Stimulated activated CD4-positive, alpha-beta T cell treated with anti-CD3 and anti-CD28 coated beads, Interleukin-15, amount 100 ng/mL, for 24 hours (primary cell): Measurements from ENCODE around the gene GAPDHS.

Experiments
- DNase-seq: peaks from one replicate; pipeline ENCODE4 v3.0.0-alpha.2; 2020

GAPDHS gene

DNA sequence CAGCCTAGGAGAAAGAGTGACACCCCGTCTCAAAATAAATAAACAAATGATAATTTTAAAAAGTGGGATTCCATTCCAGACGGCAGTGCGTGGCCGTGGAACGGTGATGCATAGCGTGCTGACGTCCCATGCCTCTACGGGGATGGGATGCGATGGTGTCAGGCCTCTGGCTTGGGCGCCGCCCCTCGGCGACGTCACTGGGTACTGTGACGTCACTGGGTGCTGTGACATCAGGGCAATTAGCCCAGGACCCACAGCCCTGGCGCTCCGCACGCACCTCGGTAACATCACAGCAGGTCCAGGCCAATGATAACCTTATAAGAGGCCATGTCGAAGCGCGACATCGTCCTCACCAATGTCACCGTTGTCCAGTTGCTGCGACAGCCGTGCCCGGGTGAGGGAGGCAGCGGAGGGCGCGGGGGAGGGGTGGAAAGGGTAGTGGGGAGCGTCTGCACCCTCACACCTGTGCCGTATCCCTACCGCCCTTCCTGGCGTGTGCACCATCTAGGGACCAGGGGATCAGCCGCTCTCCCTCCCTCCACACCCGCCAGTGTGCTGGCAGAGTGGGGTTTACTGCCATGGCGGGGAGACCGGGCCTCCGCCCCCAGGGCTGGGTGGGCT lies at the start of gene GAPDHS:
Gene GAPDHS (plus strand): TSS at position 256 of the 621 bp plus-strand sequence. CDS start 72 bp downstream, at position 328.
- DNase-seq: no peak

GRCh38 chr19:35484252-35485036 lies 48.8 kb upstream of the GAPDHS start:
- DNase-seq: peak; percentile 16

- no peak for DNase-seq
Measured at GRCh38 chr19:35486268-35486708, 47.0 kb upstream of the GAPDHS start.

- no peak for DNase-seq
Measured at GRCh38 chr19:35487656-35488182, 45.5 kb upstream of the GAPDHS start.

DNA sequence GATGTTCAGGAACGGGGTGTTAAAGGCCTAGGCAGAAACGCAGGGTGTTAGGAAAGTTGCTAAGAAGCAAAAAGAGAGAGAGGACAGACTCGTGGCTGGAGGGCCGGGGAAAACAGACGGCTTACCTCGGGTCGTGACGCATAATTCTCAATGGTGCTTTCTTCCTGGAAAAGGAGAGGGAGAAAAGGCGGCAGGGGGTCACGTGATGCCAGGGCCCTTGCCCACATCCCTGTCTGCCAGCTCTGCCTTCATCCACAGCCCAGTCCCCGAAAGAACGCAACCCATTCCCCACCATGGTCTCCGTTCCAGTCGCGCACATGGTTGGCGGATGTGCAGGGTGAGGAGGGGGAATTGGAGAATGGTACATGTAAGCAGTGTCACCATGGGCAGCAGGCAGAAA lies 44.6 kb upstream of the GAPDHS start:
- DNase-seq: no peak

- DNase-seq: no peak
Measured at GRCh38 chr19:35490364-35490763, 42.9 kb upstream of the GAPDHS start, which contains the start of gene KRTDAP. TSS of gene KRTDAP (minus strand) at chr19:35490464. CDS start at chr19:35490442, 22 bp downstream.

GRCh38 chr19:35491836-35492360 lies 41.4 kb upstream of the GAPDHS start:
- no peak for DNase-seq

DNA sequence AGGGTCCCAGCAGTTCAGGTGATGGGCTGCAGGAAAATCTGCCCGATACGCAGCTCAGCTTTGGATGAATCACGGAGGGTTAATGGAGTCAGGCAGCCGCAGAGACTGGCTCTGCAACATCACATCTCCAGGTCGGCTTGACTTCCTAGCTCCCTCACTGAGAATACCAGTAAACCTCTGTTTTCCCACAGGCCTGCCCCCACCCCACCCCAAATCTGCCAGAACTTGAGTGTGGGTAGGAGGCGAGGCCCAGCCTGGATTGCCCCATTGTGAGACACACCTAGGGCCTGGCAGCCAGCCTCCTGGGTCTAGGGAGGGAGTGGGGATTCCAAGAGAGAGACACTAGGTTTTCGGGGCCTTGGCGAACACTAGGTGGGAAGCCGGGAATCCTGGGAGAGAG lies 39.3 kb upstream of the GAPDHS start:
- DNase-seq: no peak

DNA sequence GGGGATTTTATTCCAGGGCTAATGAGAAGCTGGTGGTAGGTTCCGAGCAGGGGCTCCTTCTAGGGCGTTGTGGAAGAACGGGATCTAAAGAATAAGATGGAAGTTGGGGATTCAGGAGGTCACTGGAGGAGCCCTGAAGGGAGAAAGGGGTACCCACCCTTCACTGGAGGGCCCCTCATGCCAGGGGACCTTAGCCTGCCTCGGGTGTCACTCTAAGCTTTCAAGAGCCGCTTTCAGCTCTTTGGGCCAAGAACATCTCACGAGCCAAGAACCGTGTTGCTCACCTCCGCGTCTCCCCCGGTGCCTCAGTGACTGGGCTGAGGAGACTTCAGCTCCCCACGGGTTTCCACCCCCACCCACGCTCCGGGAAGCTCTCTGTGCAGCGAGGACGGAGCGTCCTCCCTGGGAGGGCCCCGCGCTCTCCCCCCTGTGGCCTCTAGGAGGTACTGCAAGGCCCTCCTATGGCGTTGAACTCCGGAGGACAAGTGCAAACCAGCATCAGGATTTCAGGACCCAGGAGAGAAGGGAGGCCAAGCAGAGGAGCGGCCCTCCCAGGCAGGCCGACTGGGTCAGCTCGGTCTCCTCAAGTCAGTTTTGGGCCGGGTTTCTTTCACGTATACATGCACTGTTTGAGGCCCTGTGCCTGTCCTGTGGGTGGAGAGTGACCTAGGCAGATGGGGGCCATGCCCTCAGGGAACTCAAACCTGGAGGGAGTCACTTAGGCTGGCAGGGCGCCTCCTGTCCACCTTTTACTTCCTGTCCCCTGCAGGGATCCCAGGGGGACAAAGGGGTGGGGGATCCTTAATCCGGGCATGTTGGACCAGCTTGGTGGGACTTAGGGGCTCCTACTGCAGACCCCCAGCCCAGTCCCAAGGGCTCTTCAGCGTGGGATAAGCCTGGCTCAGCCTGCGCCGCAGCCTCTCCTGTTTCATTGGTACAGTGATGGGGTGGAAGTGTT lies 37.9 kb upstream of the GAPDHS start:
- peak; percentile 90 for DNase-seq

DNA sequence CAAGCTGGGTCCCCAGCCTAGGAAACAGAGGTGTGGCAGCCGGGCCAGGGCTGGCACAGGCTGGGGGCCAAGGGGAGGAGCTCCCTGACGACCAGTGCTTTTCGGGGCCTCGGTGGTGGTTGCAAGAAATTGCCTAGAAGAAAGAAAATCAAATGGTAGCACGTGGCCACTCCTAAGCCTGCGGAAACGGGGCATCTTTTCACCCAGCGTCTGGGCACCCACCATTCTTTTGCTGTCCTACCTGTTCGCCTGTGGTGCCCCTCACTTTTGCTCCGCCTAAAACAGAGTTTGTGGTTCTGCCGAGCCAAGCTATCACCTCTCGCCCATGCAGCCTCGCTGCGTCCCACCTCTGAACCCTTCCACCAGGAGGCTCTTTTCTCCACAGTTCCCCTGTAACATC lies 35.9 kb upstream of the GAPDHS start:
- no peak for DNase-seq

DNA sequence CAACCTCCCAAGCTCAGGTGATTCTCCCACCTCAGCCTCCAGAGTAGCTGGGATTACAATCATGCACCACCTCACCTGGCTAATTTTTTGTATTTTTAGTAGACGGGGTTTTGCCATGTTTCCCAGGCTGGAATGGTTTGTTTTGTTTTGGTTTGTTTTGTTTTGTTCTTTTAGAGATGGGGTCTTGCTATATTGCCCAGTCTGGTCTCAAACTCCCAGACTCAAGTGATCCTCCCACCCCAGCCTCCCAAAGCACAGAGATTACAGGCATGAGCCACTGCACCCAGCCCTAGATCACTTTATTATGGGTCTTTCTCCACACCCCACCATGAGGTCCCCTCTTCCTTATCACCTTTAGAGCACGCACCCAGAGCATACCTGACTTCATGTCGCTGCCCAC lies 35.0 kb upstream of the GAPDHS start:
- DNase-seq: no peak

DNA sequence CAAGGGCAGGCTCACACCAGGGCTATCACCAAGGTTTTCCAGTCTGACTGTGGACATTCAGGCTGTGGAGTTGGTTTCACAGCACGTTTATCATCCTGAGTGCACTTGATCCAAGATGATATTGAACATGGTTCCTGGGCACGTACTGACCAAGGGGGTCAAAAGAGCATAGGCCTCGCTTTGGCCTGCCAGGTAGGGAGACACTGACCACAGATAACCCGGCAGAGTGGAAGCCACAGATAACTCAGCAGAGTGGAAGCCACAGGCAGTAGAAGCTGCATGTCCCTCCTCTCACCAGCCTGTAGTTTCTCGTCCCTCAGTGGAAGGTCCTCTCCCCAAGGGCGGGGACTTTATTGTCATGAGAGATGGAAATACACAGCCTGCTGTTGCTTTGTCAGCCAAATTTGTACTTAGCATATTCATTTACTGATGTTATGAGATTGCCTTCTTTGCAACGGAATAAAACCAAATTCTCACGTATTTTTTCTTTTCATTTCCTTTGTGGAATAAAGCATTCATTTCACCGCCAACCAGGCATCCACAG lies 34.2 kb upstream of the GAPDHS start:
- DNase-seq: no peak

DNA sequence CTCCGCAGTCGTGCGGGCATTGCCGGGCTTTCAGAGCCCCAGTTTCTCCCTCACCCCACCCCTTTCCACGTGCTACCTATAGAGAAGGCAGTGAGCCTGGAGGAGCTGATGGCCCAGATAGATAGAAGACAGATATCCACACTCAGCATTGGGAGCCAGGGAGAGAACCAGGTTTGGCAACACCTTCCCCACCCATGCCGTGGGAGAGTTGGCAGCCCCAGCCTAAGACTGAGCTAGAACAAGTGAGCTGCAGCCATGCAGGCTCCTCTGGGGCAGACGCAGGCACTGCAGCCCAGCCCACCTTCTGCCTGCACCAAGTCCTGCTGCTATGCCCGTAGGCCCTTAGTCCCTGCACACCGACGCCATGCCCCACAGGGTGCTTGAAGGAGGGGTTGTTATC lies 32.6 kb upstream of the GAPDHS start:
- DNase-seq: no peak

- no peak for DNase-seq
Measured at GRCh38 chr19:35501684-35502083, 31.6 kb upstream of the GAPDHS start.

- DNase-seq: no peak
Measured at GRCh38 chr19:35502751-35503150, 30.5 kb upstream of the GAPDHS start.

DNA sequence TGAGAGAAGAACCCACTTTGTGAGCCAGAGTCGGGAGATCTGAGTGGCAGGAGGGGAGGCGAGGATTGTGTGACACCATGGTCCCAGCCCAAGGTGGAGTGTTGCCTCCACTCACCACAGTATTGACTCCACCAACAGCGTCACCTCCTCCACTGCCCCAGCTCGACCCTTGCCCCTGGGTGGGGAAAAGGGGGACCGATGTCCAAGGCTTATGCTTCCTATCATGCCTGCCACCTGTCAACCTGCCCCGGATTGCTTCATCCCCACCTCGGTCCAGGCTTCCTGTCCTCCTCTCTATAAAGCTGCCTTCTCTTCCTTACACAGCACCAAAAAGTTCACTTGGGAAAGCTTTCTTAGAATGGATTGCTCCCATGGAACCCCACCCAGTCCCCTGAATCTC lies 27.2 kb upstream of the GAPDHS start:
- DNase-seq: no peak

- DNase-seq: no peak
Measured at GRCh38 chr19:35507561-35507960, 25.7 kb upstream of the GAPDHS start.

DNA sequence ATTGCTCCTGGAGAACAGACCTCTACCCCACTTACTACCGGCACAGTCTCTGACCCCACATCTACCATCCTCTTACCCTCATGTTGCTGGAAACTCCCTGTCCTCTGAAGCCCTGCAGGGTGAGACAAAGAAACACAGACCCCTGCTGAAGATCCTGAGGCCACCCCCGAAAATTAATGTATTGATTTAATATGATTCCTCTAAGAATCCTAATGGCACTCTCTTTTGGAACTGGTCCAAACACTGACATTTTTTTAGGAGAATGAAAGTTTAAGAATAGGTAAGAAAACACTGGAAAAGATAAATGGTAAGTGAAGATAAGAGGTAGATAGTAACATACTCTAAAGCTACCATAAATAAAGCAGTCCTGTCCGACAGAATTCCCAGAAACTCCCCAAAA lies 25.1 kb upstream of the GAPDHS start:
- DNase-seq: no peak

DNA sequence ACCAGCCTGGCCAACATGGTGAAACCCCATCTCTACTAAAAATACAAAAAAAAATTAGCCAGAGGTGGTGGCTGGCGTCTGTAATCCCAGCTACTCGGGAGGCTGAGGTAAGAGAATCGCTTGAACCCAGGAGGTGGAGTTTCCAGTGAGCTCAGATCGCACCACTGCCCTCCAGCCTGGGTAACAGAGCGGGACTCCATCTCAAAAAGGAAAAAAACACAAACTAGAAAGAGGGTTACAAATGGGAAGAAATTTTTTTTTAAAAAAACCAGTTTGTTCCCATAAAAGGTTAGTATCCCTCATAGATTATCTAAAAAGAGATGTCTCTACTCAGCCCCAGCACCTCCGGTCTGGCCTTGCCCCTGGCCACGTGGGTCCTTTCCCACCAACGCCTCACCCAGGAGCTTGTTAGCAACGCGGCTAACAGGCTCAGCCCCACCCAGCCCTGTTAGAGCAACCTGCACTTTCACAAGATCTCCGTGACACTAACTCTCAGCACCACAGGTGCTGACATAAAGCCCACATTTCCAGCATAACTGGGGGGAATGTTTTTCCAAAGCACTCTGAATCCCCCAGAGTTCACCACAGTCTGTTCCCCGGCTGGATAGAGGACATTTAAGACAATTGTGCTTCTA lies 24.1 kb upstream of the GAPDHS start:
- peak; percentile 54 for DNase-seq

GRCh38 chr19:35509861-35510625 lies 23.2 kb upstream of the GAPDHS start:
- DNase-seq: peak; percentile 86

- DNase-seq: no peak
Measured at GRCh38 chr19:35510626-35510964, 22.7 kb upstream of the GAPDHS start.
